Dendritic cell treated with granulocyte-macrophage colony-stimulating factor and Interleukin-4, amounts not matched to agents 40 ng/mL and 50 ng/mL, for 4 days (primary cell): ENCODE measurements around the gene TMEM164.

Experiments
- H3K27ac Mint-ChIP-seq: one replicate; pipeline ENCODE4 v1.8.0; 2022; ENCODE audit warnings: mild to moderate bottlenecking, mixed read lengths
- H3K27me3 Mint-ChIP-seq: one replicate; pipeline ENCODE4 v1.8.0; 2022; ENCODE audit warnings: mild to moderate bottlenecking, mixed read lengths
- H3K36me3 Mint-ChIP-seq: one replicate; pipeline ENCODE4 v1.8.0; 2022; ENCODE audit warnings: low read depth, mixed read lengths
- H3K4me1 Mint-ChIP-seq: one replicate; pipeline ENCODE4 v1.8.0; 2022; ENCODE audit warnings: low read depth, mixed read lengths
- H3K4me3 Mint-ChIP-seq: one replicate; pipeline ENCODE4 v1.8.0; 2022; ENCODE audit warnings: mild to moderate bottlenecking, moderate library complexity, mixed read lengths
- H3K9me3 Mint-ChIP-seq: one replicate; pipeline ENCODE4 v1.8.0; 2022; ENCODE audit warnings: mixed read lengths
- intact Hi-C: fragments of 100-400 bp; cut with micrococcal nuclease; formaldehyde crosslinking; loops from one replicate; pipeline ENCODE4 v1.15.0; 2022

Gene TMEM164

DNA sequence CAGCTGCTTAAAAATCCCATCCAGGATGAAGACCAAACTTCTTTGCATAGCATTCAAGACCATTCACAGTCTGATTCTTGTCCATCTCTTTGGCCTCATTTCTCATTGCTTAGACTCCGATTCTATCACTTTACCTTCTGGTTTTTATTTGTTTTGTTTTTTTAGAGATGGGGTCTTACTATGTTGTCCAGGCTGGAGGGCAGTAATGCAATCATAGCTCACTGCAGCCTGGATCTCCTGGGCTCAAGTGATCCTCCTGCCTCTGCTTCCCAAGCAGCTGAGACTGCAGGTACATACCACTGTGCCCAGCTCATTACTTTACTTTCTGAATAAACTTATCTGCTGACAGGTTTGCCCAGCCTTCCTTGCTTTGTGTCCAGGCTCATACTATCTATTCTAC, 152.8 kb downstream of the TMEM164 start:
- H3K4me1 Mint-ChIP-seq = peaks cover 32% of the 10 kb centered on the region
- no peaks in the 10 kb centered on the region for H3K9me3 Mint-ChIP-seq
- H3K27ac Mint-ChIP-seq = no peak overlapping the region
- intact Hi-C loops = no loop called here
- H3K36me3 Mint-ChIP-seq = peaks cover 40% of the 10 kb centered on the region
- H3K27me3 Mint-ChIP-seq = no peaks in the 10 kb centered on the region
- no peak overlapping the region for H3K4me3 Mint-ChIP-seq

DNA sequence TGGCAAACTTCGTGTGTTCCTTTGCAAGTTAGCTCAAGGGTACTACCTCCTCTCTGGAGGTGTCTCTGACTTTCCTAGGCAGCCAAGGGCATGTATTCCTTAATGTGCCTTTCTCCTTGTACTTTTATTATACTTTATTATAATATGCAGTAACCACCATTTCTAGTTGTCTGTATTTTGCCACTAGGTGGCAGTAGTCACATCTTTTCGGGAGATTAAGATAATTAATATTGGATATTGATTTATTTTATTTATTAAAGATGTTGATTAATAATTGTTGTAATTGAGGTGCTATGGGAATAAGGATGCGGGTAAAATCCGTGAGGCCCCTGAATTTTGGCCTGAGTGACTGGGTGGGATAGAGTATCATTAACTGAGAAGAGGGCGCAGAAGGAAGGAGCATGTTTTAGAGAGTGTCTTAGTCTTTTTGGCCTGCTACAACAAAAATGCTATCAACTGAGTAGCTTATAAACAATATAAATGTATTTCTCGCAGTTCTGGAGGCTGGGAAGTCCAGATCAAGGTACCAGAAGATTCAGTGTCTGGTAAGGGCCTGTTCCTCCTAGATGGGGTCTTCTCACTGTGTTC, 153.3 kb downstream of the TMEM164 start:
- peaks cover 40% of the 10 kb centered on the region for H3K36me3 Mint-ChIP-seq
- no peak overlapping the region for H3K4me3 Mint-ChIP-seq
- intact Hi-C loops = no loop called here
- no peaks in the 10 kb centered on the region for H3K27me3 Mint-ChIP-seq
- H3K9me3 Mint-ChIP-seq = no peaks in the 10 kb centered on the region
- H3K4me1 Mint-ChIP-seq = peaks cover 35% of the 10 kb centered on the region
- no peak overlapping the region for H3K27ac Mint-ChIP-seq

DNA sequence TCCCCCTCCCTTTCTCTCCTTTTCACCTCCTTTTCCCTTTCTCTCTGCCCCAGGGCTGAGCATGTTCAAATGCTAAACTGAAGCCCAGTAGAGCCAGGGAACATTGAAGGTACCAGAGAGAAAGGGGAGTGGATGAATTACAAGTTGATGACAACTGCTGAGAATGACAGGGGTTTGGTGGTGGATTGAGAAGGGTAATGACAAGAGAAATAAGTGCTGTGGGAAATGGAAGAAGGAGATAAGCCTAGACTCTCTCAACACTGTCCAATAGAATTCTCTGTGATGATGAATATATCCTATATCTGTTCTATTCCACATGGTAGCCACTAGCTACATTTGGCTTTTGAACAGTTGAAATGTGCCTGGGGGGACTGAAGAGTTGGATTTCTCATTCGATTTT, 154.5 kb downstream of the TMEM164 start:
- intact Hi-C loops = no loop called here
- Mint-ChIP-seq H3K27ac (no peak overlapping the region), H3K9me3 (no peaks in the 10 kb centered on the region), H3K4me3 (no peak overlapping the region), H3K4me1 (peaks cover 37% of the 10 kb centered on the region), H3K36me3 (peaks cover 39% of the 10 kb centered on the region), H3K27me3 (no peaks in the 10 kb centered on the region)

- Mint-ChIP-seq H3K4me1 (peaks cover 37% of the 10 kb centered on the region), H3K4me3 (no peak overlapping the region), H3K27me3 (no peaks in the 10 kb centered on the region), H3K9me3 (no peaks in the 10 kb centered on the region), H3K27ac (peak overlapping the region; percentile 69), H3K36me3 (peaks cover 32% of the 10 kb centered on the region)
- intact Hi-C loops = no loop called here
Measured at GRCh38 chrX:110159235-110159634, 156.3 kb downstream of the TMEM164 start.

DNA sequence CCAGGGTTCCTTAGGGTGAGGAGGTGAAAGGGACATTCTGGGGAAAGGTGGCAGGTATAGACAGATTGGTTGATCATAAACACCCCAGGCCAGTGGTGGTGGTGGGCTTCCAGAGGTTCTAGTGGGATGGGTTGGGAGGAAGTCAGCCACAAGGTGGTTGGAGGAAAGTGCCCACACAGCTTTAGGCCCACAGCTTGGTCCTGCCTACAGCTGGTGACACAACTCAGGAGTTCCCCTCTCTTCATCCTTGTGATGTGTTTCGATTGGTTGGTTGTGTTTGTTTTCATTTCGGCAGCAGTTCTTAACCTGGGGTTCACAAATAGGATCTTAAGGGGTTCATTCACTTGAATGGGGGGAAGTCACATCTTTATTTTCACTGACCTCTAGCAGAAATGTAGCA, 157.0 kb downstream of the TMEM164 start:
- no peaks in the 10 kb centered on the region for H3K9me3 Mint-ChIP-seq
- peaks cover 31% of the 10 kb centered on the region for H3K36me3 Mint-ChIP-seq
- intact Hi-C loops = loop anchor here (1.0 kb wide), 1 partner anchor 248 kb away; no protein-coding TSS in a partner anchor
- H3K4me3 Mint-ChIP-seq = no peak overlapping the region
- no peaks in the 10 kb centered on the region for H3K27me3 Mint-ChIP-seq
- H3K27ac Mint-ChIP-seq = peak overlapping the region; percentile 69
- peaks cover 37% of the 10 kb centered on the region for H3K4me1 Mint-ChIP-seq

DNA sequence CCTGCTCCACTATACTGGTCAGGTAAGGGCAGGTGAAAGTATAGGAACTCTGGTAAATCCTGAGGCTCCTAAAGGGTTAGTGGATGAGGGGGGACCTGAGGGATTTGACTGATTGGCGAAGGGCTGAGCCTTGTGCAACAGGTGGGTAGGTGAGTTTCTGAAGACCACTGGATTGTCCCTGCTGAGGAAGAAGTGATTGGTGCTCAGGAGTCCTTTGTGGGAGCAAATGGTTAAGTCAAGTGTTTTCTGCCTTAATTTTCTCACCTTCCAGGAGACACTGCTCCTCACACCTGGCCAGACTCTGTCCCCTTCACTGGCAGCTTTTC, 158.4 kb downstream of the TMEM164 start:
- H3K27ac Mint-ChIP-seq = no peak overlapping the region
- intact Hi-C loops = loop anchor here (1.0 kb wide), 1 partner anchor 252 kb away; no protein-coding TSS in a partner anchor
- H3K4me3 Mint-ChIP-seq = no peak overlapping the region
- no peaks in the 10 kb centered on the region for H3K9me3 Mint-ChIP-seq
- peaks cover 30% of the 10 kb centered on the region for H3K4me1 Mint-ChIP-seq
- no peaks in the 10 kb centered on the region for H3K27me3 Mint-ChIP-seq
- peaks cover 19% of the 10 kb centered on the region for H3K36me3 Mint-ChIP-seq

DNA sequence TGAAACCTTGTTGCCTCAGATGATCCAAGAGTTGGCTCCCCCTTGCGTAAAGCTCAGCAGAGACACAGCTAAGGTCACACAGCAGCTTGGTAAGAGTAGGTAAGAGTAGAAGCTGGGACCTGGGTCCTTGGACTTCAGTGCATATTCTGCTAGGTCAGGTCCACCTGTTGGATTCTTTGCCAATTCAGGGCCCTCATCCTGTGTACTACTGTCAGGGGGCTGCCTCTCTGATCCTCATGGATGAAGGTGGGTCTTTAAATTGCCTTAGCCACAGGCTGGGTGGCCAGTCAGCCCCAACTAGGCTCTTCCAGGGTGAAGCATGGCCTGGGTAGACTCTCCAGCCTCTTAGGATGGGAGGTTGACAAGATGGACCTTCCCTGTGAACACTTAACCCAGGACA, 159.2 kb downstream of the TMEM164 start:
- Mint-ChIP-seq H3K27me3 (no peaks in the 10 kb centered on the region), H3K4me1 (peaks cover 25% of the 10 kb centered on the region), H3K27ac (no peak overlapping the region), H3K4me3 (no peak overlapping the region), H3K9me3 (no peaks in the 10 kb centered on the region), H3K36me3 (peaks cover 15% of the 10 kb centered on the region)
- intact Hi-C loops = no loop called here

DNA sequence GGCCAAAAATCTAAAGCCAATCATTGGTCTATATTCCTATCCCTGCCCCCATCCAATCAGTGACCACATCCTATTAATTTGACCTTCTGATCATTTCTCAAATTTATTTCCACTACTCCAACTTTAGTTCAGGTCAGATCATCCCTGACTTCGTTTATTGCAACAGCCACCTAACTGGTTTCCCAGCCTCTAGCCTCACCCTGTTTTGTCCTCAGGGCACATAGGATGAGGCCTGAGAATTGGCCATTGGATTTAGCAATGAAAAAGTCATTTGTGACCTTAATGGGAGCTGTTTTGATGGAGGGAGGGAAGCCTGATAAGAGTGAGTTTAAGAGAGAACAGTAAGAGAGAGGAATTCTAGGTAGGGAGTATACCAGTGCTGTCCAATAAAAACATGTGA, 160.0 kb downstream of the TMEM164 start:
- H3K27me3 Mint-ChIP-seq = no peaks in the 10 kb centered on the region
- peaks cover 19% of the 10 kb centered on the region for H3K4me1 Mint-ChIP-seq
- intact Hi-C loops = no loop called here
- no peak overlapping the region for H3K27ac Mint-ChIP-seq
- H3K36me3 Mint-ChIP-seq = peaks cover 8% of the 10 kb centered on the region
- no peak overlapping the region for H3K4me3 Mint-ChIP-seq
- H3K9me3 Mint-ChIP-seq = no peaks in the 10 kb centered on the region

DNA sequence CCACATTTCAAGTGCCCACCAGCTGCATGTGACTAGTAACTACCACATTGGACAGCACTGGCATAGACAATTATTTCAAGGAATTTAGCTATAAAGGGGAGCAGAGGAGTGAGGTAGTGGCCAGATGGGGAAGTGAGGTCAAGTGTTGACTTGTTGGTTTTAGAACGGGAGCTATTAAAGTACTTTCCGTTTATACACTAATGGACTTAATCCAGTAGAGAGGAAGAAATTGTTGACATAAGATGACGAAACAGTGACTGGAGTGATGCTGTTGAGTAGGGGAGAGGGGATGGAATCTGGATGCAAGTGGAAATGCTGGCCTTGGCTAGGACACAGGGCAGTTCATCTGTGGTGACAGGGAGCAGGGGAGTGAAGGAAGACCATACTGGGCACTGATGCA, 160.6 kb downstream of the TMEM164 start:
- H3K9me3 Mint-ChIP-seq = no peaks in the 10 kb centered on the region
- H3K4me1 Mint-ChIP-seq = peaks cover 19% of the 10 kb centered on the region
- no peak overlapping the region for H3K27ac Mint-ChIP-seq
- H3K36me3 Mint-ChIP-seq = peaks cover 10% of the 10 kb centered on the region
- no peak overlapping the region for H3K4me3 Mint-ChIP-seq
- intact Hi-C loops = no loop called here
- H3K27me3 Mint-ChIP-seq = no peaks in the 10 kb centered on the region

DNA sequence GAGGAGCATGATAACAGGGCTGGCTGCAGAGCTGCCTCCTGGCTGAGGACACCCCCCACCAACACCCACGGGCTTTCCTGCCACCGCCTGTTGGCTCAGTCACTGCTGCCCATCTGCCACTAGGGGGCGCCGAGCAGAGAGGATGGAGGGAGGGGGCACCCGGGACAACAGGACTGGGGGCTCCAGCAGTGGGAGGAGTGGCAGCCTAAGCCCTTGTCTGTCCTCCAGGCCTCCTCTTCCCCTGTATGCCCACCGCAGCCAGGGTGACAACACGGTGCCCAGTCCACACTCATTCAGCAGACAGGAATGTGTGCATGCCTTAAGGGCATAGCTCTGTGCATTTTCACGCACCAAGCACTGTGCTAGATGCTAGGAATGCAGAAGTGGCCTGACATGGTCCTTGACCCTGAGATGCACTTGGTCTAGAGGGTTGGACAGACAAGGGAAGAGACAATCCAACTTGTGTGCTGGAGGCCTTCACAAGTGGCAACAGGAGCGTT, 165.1 kb downstream of the TMEM164 start:
- H3K36me3 Mint-ChIP-seq = peaks cover 42% of the 10 kb centered on the region
- intact Hi-C loops = no loop called here
- H3K4me3 Mint-ChIP-seq = no peak overlapping the region
- no peaks in the 10 kb centered on the region for H3K9me3 Mint-ChIP-seq
- no peak overlapping the region for H3K27ac Mint-ChIP-seq
- peaks cover 17% of the 10 kb centered on the region for H3K4me1 Mint-ChIP-seq
- H3K27me3 Mint-ChIP-seq = no peaks in the 10 kb centered on the region

- intact Hi-C loops = no loop called here
- Mint-ChIP-seq H3K36me3 (peaks cover 48% of the 10 kb centered on the region), H3K27me3 (no peaks in the 10 kb centered on the region), H3K4me1 (peaks cover 18% of the 10 kb centered on the region), H3K27ac (no peak overlapping the region), H3K4me3 (no peak overlapping the region), H3K9me3 (no peaks in the 10 kb centered on the region)
Measured at GRCh38 chrX:110168585-110168984, 165.7 kb downstream of the TMEM164 start.

DNA sequence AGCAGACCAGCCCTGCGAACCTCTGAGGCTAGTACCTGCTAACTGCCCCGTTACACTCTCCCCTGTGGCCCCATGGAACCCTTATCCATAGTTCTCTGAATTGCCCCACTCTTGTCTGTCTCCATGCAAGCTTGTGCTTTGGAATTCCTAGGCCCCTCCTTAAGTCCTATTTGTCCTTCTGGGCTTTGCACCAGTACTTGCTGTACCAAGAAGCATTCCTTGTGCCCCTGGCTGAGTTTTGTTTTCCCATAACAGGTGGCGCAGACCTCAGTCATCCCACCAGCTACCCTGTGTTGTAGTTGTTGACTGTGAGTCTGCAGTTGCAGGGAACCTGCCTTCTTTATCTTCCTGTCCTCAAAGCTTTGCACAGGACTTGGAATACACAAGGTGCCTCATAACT, 167.1 kb downstream of the TMEM164 start:
- Mint-ChIP-seq H3K27me3 (no peaks in the 10 kb centered on the region), H3K27ac (no peak overlapping the region), H3K9me3 (no peaks in the 10 kb centered on the region), H3K36me3 (peaks cover 54% of the 10 kb centered on the region), H3K4me1 (peaks cover 30% of the 10 kb centered on the region), H3K4me3 (no peak overlapping the region)
- intact Hi-C loops = no loop called here

DNA sequence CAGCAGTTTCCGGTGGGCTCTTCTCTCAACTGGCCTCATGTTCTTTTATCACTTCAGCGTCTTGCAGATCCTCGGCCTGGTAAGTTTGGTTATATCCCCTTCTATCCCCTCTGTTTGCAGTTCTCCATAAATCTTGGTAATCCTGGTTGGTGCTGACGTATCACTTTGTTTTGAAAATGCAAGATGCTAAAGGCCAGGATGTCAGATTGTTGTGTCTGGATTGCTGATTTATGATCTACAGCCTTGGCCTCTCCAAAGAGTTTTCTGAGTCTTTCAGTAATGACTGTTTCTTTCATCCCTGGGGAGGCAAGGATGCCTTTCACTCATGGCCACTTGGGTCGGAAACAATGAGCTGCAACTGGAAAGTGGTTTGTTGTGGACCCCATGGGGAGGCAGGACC, 168.5 kb downstream of the TMEM164 start:
- no peak overlapping the region for H3K4me3 Mint-ChIP-seq
- intact Hi-C loops = no loop called here
- H3K27me3 Mint-ChIP-seq = no peaks in the 10 kb centered on the region
- H3K27ac Mint-ChIP-seq = no peak overlapping the region
- H3K9me3 Mint-ChIP-seq = no peaks in the 10 kb centered on the region
- H3K36me3 Mint-ChIP-seq = peaks cover 68% of the 10 kb centered on the region
- H3K4me1 Mint-ChIP-seq = peaks cover 37% of the 10 kb centered on the region

DNA sequence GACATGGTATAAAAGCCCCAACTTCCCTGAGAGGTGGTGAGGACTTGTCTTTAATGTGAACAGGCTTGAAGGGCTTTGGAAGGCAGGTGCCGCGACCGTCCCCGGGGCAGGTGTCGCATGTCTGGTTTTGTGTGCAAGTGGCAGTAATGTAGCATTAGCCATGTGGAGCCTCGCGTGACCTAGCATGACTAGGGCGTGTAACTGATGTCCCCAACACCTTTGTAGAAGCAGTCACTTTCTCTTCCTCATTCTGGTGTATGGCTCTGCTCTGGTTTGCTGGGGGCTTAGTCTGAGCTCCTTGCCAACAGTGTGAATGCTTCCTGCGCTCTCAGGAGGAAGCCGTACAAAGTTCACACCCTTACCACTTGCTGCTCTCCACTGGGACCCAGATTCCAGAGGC, 169.3 kb downstream of the TMEM164 start:
- Mint-ChIP-seq H3K4me1 (peaks cover 37% of the 10 kb centered on the region), H3K4me3 (no peak overlapping the region), H3K36me3 (peaks cover 70% of the 10 kb centered on the region), H3K27ac (no peak overlapping the region), H3K27me3 (no peaks in the 10 kb centered on the region), H3K9me3 (no peaks in the 10 kb centered on the region)
- intact Hi-C loops = no loop called here
